GM12891 (cell line): ENCODE data around the gene STARD13.

Experiments
- DNase-seq: peaks from one replicate; pipeline ENCODE4 v3.0.0; 2011; ENCODE audit warnings: low spot score; ENCODE audit not compliant: insufficient read length
- FAIRE-seq: peaks from 2 replicates; lab custom pipeline; 2011; peaks lifted over from hg19 to GRCh38; lab: Jason Lieb, UNC
- PAX5 ChIP-seq: IDR thresholded peaks from 2 replicates; pipeline ENCODE4 v1.6.1; 2011; ENCODE audit warnings: low read length, moderate library complexity, mild to moderate bottlenecking; ENCODE audit not compliant: insufficient read depth, severe bottlenecking
- POLR2A ChIP-seq: IDR thresholded peaks from 2 replicates; pipeline ENCODE4 v1.6.1; 2011; ENCODE audit warnings: low read depth, low read length, control low read depth
- POLR2AphosphoS5 ChIP-seq: IDR thresholded peaks from 2 replicates; pipeline ENCODE4 v1.6.1; 2011; ENCODE audit warnings: low read depth, low read length, control low read depth
- POU2F2 ChIP-seq: IDR thresholded peaks from 2 replicates; pipeline ENCODE4 v1.6.1; 2011; ENCODE audit warnings: low read depth, mild to moderate bottlenecking, control low read depth, low read length, moderate library complexity
- SPI1 ChIP-seq: IDR thresholded peaks from 2 replicates; pipeline ENCODE4 v1.6.1; 2011; ENCODE audit warnings: low read depth, low read length, control low read depth
- TAF1 ChIP-seq: IDR thresholded peaks from 2 replicates; pipeline ENCODE4 v1.6.1; 2011; ENCODE audit warnings: low read depth, low read length, control low read depth

STARD13 gene

DNA sequence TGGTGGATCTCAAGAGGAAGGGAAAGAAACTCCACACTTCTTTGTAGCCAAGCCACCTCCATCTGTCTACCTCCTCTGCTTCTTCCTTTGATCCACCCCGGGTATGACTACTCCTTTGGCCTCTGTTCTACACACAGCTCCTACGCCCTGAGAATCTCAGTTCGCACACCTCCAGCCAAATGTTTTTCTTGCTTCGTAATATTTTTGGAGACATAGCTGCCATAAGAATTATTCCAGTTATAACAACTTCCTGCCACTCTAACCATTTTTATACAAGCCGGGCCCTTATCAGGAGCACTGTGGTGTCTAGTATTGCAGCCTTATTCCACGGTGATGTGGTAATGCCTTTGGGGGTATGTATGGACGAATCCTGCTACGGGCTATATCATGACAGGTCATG lies 126.7 kb downstream of the STARD13 start:
- FAIRE-seq (no peak), DNase-seq (no peak)

DNA sequence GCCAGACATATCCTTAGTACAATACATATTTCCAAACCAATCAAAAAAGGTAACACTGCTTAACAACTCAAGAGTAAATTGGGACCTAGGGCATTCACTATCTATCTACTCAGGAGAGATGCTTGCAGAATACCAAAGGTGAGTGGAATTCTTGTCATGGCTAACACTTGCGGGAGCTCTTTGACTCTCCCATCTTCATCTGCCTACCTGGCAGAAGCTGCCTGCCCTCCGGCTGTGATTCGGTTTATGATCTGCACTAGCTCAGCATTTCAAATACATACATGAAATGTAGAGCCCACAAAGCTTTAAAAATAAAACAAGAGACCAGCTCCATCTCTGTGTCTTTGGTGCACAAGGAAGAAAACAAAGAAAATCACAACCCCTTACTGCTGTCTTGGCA lies 127.3 kb downstream of the STARD13 start:
- TF ChIP-seq POU2F2 (no peak), SPI1 (no peak), TAF1 (no peak), POLR2A (no peak), PAX5 (no peak), POLR2AphosphoS5 (no peak)
- FAIRE-seq (no peak), DNase-seq (no peak)

More for the DNA sequence above, 126.7 kb downstream of the STARD13 start:
- no peak for TF ChIP-seq SPI1
- TF ChIP-seq PAX5: no peak
- TF ChIP-seq POLR2AphosphoS5: no peak
- no peak for TF ChIP-seq TAF1
- TF ChIP-seq POU2F2: no peak
- TF ChIP-seq POLR2A: no peak

DNA sequence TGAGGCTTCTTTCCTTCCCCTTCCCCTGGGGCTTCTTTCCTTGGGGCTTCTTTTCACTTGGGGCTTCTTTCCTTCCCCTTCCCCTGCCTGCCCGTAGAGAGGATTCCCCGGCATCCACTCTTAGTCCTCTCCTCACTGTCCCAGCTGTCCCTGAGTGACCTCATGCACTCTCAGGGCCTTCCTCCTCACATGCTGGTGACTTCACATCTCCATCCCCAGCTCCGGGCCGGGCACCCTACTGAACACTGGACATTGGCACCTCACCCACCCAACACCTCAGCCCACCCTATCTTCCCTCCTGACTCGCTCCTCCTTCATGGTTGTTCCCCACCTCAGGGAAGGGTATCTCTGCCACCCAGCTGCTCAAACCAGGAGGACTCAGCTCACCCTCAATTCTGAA lies 130.6 kb downstream of the STARD13 start:
- FAIRE-seq (no peak), DNase-seq (no peak)
- no peak for TF ChIP-seq PAX5
- no peak for TF ChIP-seq TAF1
- no peak for TF ChIP-seq POLR2A
- TF ChIP-seq POLR2AphosphoS5: no peak
- TF ChIP-seq POU2F2: no peak
- TF ChIP-seq SPI1: no peak

GRCh38 chr13:33153421-33154404 lies 131.8 kb downstream of the STARD13 start:
- DNase-seq: no peak
- TF ChIP-seq POU2F2: no peak
- no peak for FAIRE-seq

GRCh38 chr13:33152389-33152788 lies 133.2 kb downstream of the STARD13 start:
- FAIRE-seq: no peak
- TF ChIP-seq POLR2AphosphoS5: no peak
- DNase-seq: no peak

DNA sequence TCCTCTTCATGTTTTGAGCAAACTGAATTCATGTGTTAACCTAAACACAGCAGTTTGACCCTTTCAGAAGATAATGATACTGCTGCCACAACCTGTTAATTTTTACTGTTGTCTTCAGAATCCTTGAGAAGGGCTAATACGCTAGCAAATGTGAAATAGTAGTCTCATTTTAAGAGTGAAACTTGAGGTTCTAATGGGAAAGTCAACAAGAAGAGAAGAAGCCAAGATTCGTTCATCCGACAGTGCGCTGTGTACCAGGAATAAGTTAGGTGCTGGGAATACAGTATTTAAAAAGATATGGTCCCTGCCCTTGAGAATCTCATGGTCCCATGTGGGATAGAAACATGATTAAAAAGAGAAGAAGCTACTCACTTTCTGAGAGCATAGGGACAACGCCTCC lies 134.9 kb downstream of the STARD13 start:
- DNase-seq: no peak
- no peak for FAIRE-seq
- no peak for TF ChIP-seq PAX5
- TF ChIP-seq TAF1: no peak
- TF ChIP-seq POLR2A: no peak
- TF ChIP-seq POLR2AphosphoS5: no peak
- TF ChIP-seq SPI1: no peak

DNA sequence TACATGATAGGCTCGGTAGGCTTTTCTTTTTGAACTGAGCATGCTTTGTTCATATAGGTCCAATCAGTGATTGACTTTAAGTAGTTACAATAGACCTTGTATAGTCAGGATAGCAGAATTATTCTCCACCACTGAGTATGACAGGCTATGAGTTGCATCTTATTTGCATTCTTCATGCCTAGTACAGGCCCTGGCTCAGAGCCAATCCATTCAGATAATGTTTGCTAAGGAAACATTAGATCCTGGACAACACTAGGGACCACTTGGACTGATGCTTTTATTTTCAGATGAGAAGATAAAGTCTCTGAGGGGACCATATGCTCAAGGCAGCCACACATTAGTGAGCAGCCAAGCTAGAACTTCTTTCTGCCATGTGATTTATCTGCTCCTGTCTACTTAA lies 135.4 kb downstream of the STARD13 start:
- TF ChIP-seq SPI1 (no peak), POU2F2 (no peak), POLR2A (no peak), POLR2AphosphoS5 (no peak), TAF1 (no peak), PAX5 (no peak)
- FAIRE-seq (no peak), DNase-seq (no peak)

- TF ChIP-seq PAX5 (no peak), POU2F2 (no peak), TAF1 (no peak), SPI1 (no peak), POLR2A (no peak), POLR2AphosphoS5 (no peak)
- no peak for DNase-seq
- FAIRE-seq: no peak
Observed at GRCh38 chr13:33147832-33148231, 137.7 kb downstream of the STARD13 start.

DNA sequence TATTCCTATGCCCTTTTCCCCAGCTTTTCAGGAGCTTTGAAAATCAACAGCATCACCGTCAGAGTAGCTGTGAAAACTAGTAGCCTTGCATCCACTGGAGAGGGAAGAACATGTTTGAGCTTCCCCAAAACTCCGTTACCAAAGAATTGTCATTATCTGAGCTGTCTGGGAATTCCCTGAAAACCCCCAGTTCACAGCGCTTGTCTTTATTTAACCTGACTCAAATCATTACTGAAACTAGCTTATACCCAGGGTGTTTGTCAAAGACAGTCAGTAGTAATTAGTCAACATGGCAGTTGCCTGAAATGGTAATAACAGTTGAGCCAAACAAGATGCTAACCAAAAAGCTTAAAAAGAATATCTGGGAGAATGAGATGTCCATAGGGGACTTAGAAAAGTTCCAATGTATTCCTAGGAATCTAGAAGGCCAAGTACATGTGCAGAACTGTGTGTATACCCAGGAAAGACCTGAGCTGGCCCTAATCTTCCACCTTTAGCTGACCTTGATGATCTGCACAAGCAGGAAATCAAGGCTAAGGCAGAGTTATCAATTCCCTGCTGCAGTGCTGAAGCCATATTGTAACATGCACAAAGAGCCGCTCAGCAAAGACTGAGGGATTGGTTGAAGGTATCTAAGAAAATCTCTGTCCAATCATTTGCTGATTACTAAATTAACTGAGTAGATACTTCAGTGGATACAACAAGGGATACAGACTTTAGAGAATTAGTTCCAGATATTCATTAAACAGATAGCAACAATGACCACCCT lies 138.5 kb downstream of the STARD13 start:
- DNase-seq (peak; percentile 27), FAIRE-seq (peak; percentile 77)
- TF ChIP-seq POLR2A (peak; percentile 59; the same call in 1 of the 2 replicates), POLR2AphosphoS5 (no peak), SPI1 (0 out of 2 replicates have a peak, but pooled peaks have one; percentile 18), PAX5 (no peak), TAF1 (no peak; the same call in 1 of the 2 replicates), POU2F2 (peak; percentile 35; the same call in 1 of the 2 replicates)

DNA sequence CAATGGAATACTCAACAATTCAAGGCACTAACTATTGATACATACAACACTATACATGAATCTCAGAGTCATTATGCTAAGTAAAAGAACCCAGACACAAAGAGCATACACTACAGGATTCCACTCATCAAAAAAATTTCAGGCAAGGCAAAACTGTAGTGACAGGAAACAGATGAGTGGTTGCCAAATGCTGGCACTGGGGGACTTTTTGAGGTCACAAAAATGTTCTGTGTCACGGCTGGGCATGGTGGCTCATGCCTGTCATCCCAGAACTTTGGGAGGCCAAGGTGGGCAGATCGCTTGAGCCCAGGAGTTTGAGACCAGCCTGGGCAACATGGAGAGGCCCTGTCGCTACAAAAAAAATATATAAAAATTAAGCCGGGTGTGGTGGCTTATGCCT lies 139.9 kb downstream of the STARD13 start:
- FAIRE-seq (peak; percentile 57), DNase-seq (no peak)
- TF ChIP-seq PAX5: no peak
- TF ChIP-seq POLR2AphosphoS5: no peak
- TF ChIP-seq TAF1: no peak
- TF ChIP-seq SPI1: no peak
- TF ChIP-seq POLR2A: no peak
- TF ChIP-seq POU2F2: no peak
